NCI-H524 treated with DMSO at 0.1 percent for 48 hours (cell line): ENCODE results near the gene HOXB3.

Experiments used
- DNase-seq: peaks from one replicate; lab custom pipeline; 2025; lab: John Stamatoyannopoulos, UW

HOXB3 gene

GRCh38 chr17:48569674-48570324 lies 20.2 kb downstream of the HOXB3 start:
- DNase-seq, result no peak

GRCh38 chr17:48569240-48569582 lies 20.8 kb downstream of the HOXB3 start:
- no peak for DNase-seq

GRCh38 chr17:48568499-48569239 lies 21.4 kb downstream of the HOXB3 start:
- no peak for DNase-seq

GRCh38 chr17:48567646-48568354 lies 22.2 kb downstream of the HOXB3 start:
- no peak for DNase-seq

- no peak for DNase-seq
Measured at GRCh38 chr17:48567209-48567608, 22.8 kb downstream of the HOXB3 start.

- DNase-seq, result no peak
Measured at GRCh38 chr17:48566717-48567116, 23.3 kb downstream of the HOXB3 start.

GRCh38 chr17:48565925-48566710 lies 23.9 kb downstream of the HOXB3 start:
- DNase-seq, result no peak

GRCh38 chr17:48565022-48565554 lies 25.0 kb downstream of the HOXB3 start:
- no peak for DNase-seq

GRCh38 chr17:48564188-48565021 lies 25.6 kb downstream of the HOXB3 start:
- no peak for DNase-seq

- no peak for DNase-seq
Measured at GRCh38 chr17:48563867-48564187, 26.2 kb downstream of the HOXB3 start.

- no peak for DNase-seq
Measured at GRCh38 chr17:48563385-48563838, 26.6 kb downstream of the HOXB3 start.

- DNase-seq, result no peak
Measured at GRCh38 chr17:48562934-48563333, 27.1 kb downstream of the HOXB3 start.

- no peak for DNase-seq
Measured at GRCh38 chr17:48561884-48562810, 27.9 kb downstream of the HOXB3 start.

GRCh38 chr17:48559840-48560817 lies 29.9 kb downstream of the HOXB3 start:
- DNase-seq, result no peak

GRCh38 chr17:48559122-48559839 lies 30.8 kb downstream of the HOXB3 start:
- no peak for DNase-seq

GRCh38 chr17:48558831-48559121 lies 31.3 kb downstream of the HOXB3 start:
- no peak for DNase-seq

- DNase-seq, result no peak
Measured at GRCh38 chr17:48558057-48558830, 31.8 kb downstream of the HOXB3 start.
